Chondrocyte (in vitro differentiated cells): ENCODE data around the gene PDE4D. TPM values are rescaled to one million over a fixed set of nuclear protein-coding genes. Genes with fewer than 3 reads are reported as not detected.

Experiments used
- DNase-seq: peaks from one replicate; pipeline ENCODE4 v3.0.0; 2021; ENCODE audit warnings: mixed read lengths, low spot score
- H3K27ac Mint-ChIP-seq: one replicate; pipeline ENCODE4 v1.8.0; 2021; ENCODE audit warnings: mild to moderate bottlenecking, moderate library complexity, mixed read lengths; ENCODE audit not compliant: unreplicated experiment
- H3K27me3 Mint-ChIP-seq: 2 replicates; pipeline ENCODE4 v1.8.0; 2021; ENCODE audit warnings: low read depth, mixed read lengths
- H3K36me3 Mint-ChIP-seq: 2 replicates; pipeline ENCODE4 v1.8.0; 2021; ENCODE audit warnings: low read depth, mixed read lengths
- H3K4me1 Mint-ChIP-seq: 2 replicates; pipeline ENCODE4 v1.8.0; 2021; ENCODE audit warnings: low read depth, mild to moderate bottlenecking, mixed read lengths
- H3K4me3 Mint-ChIP-seq: one replicate; pipeline ENCODE4 v1.8.0; 2021; ENCODE audit warnings: mild to moderate bottlenecking, moderate library complexity, mixed read lengths; ENCODE audit not compliant: unreplicated experiment
- H3K9me3 Mint-ChIP-seq: 2 replicates; pipeline ENCODE4 v1.8.0; 2021; ENCODE audit warnings: low read depth, mixed read lengths
- total RNA-seq: library from RNA; stranded (reverse); gene quantifications from 3 replicates; pipeline ENCODE4 v1.2.1, GENCODE V29; 2021
- TF ChIP-seq, protein P1 (sequence below): fragments of 200-600 bp; sonication (generic); IDR thresholded peaks from 2 replicates; pipeline ENCODE4 v1.5.0; 2021; ENCODE audit warnings: antibody characterized with exemption, mild to moderate bottlenecking, moderate library complexity

PDE4D gene
- total RNA-seq, 1 donor from 2014 or later, result 21.1 TPM

DNA sequence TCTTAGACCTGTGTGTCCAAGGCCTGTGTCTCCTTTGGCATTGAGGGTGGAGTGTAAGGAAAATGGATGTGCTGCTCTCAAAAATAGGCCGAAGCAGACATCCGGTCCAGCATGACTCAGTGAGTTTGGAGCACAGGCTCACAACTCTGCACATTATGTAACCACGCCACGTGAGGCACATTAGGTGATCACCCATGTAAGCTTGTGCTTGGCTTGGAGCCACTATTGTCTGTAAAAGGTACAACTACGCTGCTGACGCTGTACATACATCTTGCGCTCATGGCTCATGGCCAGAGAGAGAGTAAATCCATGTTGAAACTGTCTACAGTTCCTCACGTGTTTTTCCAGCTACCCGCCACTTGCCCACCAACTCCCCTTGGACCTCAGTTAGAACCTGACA, 177.5 kb downstream of the PDE4D start:
- peaks cover 18% of the 10 kb centered on the region for H3K4me1 Mint-ChIP-seq
- no peak overlapping the region for H3K4me3 Mint-ChIP-seq
- TF ChIP-seq, protein P1, sequence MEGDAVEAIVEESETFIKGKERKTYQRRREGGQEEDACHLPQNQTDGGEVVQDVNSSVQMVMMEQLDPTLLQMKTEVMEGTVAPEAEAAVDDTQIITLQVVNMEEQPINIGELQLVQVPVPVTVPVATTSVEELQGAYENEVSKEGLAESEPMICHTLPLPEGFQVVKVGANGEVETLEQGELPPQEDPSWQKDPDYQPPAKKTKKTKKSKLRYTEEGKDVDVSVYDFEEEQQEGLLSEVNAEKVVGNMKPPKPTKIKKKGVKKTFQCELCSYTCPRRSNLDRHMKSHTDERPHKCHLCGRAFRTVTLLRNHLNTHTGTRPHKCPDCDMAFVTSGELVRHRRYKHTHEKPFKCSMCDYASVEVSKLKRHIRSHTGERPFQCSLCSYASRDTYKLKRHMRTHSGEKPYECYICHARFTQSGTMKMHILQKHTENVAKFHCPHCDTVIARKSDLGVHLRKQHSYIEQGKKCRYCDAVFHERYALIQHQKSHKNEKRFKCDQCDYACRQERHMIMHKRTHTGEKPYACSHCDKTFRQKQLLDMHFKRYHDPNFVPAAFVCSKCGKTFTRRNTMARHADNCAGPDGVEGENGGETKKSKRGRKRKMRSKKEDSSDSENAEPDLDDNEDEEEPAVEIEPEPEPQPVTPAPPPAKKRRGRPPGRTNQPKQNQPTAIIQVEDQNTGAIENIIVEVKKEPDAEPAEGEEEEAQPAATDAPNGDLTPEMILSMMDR, result no peak
- H3K27me3 Mint-ChIP-seq, result no peaks in the 10 kb centered on the region
- no peaks in the 10 kb centered on the region for H3K9me3 Mint-ChIP-seq
- DNase-seq, result no peak
- H3K36me3 Mint-ChIP-seq, result no peaks in the 10 kb centered on the region
- H3K27ac Mint-ChIP-seq, result no peak overlapping the region

DNA sequence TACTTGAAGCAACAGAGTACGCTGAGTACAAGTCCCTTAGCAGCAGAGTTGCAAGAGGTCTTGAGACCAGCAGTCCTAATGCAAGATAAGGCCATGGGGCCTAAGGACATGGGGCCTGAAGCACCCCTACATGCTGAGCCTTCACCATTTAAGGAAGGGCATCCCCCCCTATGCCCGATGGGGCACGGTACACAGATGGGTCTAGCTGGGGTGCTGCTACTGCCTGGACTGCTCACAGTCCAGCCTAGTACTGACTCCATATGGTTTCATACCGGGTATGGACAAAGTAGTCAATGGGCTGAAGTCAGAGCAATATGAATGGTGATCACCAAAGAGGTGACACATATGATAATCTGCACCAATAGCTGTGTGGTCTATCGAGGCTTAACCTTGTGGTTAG, 178.3 kb downstream of the PDE4D start:
- DNase-seq, result no peak
- Mint-ChIP-seq H3K27ac (no peak overlapping the region), H3K36me3 (no peaks in the 10 kb centered on the region), H3K9me3 (no peaks in the 10 kb centered on the region), H3K4me3 (no peak overlapping the region), H3K4me1 (peaks cover 25% of the 10 kb centered on the region), H3K27me3 (no peaks in the 10 kb centered on the region)
- TF ChIP-seq, protein P1, result no peak

DNA sequence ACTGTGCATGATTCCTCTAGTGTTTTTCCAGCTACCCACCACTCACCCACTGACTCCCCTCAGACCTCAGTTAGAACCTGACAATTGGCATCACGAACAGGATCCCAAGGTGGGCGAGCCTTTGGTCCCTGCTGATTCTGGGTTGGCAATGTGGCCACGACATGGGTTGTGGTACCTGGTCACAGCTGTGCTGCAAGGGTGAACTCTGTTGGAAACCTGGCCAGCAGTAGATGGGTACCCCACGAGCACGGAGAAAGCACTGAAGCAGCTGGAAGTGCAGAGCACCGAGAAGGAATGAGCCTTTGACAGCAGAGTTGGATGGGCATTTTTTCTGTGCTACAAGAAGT, 180.1 kb downstream of the PDE4D start:
- Mint-ChIP-seq H3K27me3 (no peaks in the 10 kb centered on the region), H3K27ac (no peak overlapping the region), H3K4me1 (peaks cover 40% of the 10 kb centered on the region), H3K36me3 (no peaks in the 10 kb centered on the region), H3K9me3 (no peaks in the 10 kb centered on the region), H3K4me3 (no peak overlapping the region)
- TF ChIP-seq, protein P1, result no peak
- DNase-seq, result no peak

- Mint-ChIP-seq H3K9me3 (no peaks in the 10 kb centered on the region), H3K4me1 (peaks cover 40% of the 10 kb centered on the region), H3K27ac (peak overlapping the region; percentile 62)
Observed at GRCh38 chr5:59712836-59713497, 180.6 kb downstream of the PDE4D start.

DNA sequence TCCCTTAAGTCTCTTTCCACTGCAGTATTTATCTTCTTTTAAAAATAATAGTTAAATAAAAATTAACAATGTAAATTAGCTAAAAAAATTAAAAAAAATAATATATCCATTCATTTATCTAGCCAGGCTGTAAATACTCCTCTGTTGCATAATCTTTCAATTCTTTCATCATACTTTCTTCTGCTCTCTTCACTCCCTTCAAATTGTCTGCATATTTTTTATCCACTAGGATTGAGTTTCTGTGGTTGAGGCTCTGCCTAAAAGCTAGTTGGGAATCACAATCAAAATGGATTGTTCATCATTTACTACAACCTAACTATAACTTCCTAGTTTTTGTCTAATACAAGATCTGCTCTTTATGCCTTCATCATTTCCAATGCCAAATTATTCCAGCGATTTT, 182.2 kb downstream of the PDE4D start:
- H3K9me3 Mint-ChIP-seq, result no peaks in the 10 kb centered on the region
- H3K4me3 Mint-ChIP-seq, result no peak overlapping the region
- no peaks in the 10 kb centered on the region for H3K36me3 Mint-ChIP-seq
- H3K27ac Mint-ChIP-seq, result peak overlapping the region; percentile 35
- no peak for DNase-seq
- no peaks in the 10 kb centered on the region for H3K27me3 Mint-ChIP-seq
- TF ChIP-seq, protein P1, result no peak
- H3K4me1 Mint-ChIP-seq, result peaks cover 40% of the 10 kb centered on the region

More at GRCh38 chr5:59712836-59713497, 180.6 kb downstream of the PDE4D start:
- Mint-ChIP-seq H3K27me3 (no peaks in the 10 kb centered on the region), H3K4me3 (no peak overlapping the region), H3K36me3 (no peaks in the 10 kb centered on the region)
- DNase-seq, result no peak
- TF ChIP-seq, protein P1, result no peak
